C4-2B (cell line): ENCODE results near the gene DGKI.

Experiments used
- H3K27ac ChIP-seq: fragments of 450-650 bp; 2 replicates; pipeline ENCODE4 v1.5.1; 2017
- ZFX ChIP-seq: fragments of 450-650 bp; IDR thresholded peaks from 2 replicates; pipeline ENCODE4 v1.6.1; 2017
- TF ChIP-seq, protein P1 (sequence below): fragments of 450-650 bp; conservative IDR thresholded peaks from 2 replicates; pipeline ENCODE4 v1.5.1; 2017; ENCODE audit warnings: mild to moderate bottlenecking

The DGKI gene

GRCh38 chr7:137343281-137343841, 503.4 kb downstream of the DGKI start, which contains the start of gene PTN:
PTN (minus strand) TSS chr7:137343733; CDS start chr7:137254973, 88,760 bp downstream.
- no peak for TF ChIP-seq ZFX
- TF ChIP-seq, protein P1, sequence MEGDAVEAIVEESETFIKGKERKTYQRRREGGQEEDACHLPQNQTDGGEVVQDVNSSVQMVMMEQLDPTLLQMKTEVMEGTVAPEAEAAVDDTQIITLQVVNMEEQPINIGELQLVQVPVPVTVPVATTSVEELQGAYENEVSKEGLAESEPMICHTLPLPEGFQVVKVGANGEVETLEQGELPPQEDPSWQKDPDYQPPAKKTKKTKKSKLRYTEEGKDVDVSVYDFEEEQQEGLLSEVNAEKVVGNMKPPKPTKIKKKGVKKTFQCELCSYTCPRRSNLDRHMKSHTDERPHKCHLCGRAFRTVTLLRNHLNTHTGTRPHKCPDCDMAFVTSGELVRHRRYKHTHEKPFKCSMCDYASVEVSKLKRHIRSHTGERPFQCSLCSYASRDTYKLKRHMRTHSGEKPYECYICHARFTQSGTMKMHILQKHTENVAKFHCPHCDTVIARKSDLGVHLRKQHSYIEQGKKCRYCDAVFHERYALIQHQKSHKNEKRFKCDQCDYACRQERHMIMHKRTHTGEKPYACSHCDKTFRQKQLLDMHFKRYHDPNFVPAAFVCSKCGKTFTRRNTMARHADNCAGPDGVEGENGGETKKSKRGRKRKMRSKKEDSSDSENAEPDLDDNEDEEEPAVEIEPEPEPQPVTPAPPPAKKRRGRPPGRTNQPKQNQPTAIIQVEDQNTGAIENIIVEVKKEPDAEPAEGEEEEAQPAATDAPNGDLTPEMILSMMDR: no peak
- H3K27ac ChIP-seq: no peak within 1 kb of the TSS

DNA sequence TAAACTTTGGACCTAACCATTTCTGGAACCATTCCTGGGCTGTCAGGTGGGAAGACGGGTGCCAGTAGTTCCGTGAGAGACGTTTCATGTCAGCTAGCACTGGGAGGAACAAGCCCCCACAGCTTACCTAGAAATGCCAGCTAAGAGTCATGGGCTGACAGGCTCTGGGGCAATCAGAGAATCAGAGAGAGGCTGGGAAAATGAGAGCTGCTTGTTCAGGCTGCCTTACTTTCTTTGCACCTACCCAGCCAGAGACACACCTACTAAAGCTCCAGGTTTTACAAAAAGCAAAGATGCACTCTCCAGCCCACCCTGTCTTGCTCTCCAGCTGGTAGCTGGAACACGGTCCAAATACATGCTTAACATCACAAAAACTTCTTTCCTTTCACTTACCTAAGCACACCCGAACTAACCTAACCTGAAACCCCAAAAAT, 503.9 kb downstream of the DGKI start:
- TF ChIP-seq, protein P1: no peak
- TF ChIP-seq ZFX: no peak
- H3K27ac ChIP-seq: no peak overlapping the region

DNA sequence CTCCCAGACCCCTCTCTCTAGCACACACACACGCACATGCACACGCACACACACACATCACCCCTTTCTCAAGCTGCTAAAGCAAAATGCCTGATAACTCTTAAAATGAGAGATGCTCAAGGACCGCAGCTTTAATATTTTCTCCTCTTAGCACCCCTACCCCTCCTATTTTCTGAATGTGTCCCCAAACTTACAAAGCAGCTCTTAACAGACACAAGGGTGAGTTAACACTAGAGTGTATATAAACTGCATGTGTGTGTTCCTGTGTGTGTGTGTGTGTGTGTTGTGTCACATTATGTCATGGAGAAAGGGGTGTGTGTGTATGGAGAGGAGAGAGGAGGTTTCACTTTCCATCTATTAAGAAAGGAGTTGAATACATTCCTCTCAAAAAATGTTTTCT, 504.5 kb downstream of the DGKI start:
- no peak for TF ChIP-seq ZFX
- TF ChIP-seq, protein P1: no peak
- no peak overlapping the region for H3K27ac ChIP-seq

DNA sequence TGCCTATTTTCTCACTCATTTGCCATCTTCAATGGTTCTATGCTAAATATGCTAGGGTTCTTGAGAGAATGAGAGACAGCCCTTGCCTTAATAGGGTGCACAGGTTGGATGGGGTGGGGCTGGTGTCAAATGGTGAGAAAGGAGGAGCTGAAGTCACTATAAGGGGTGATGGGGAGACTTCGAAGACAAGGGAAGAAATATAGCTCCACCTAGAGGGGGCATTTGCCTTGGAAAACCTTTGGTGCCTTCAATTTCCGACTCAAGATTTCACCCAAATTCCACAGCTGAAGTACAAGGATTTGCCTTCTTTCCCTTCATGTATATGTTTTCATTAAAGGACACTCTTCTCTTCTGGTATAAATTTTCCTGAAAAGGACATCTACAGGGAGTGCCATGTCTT, 508.9 kb downstream of the DGKI start:
- TF ChIP-seq ZFX: no peak
- TF ChIP-seq, protein P1: peak; percentile 63

DNA sequence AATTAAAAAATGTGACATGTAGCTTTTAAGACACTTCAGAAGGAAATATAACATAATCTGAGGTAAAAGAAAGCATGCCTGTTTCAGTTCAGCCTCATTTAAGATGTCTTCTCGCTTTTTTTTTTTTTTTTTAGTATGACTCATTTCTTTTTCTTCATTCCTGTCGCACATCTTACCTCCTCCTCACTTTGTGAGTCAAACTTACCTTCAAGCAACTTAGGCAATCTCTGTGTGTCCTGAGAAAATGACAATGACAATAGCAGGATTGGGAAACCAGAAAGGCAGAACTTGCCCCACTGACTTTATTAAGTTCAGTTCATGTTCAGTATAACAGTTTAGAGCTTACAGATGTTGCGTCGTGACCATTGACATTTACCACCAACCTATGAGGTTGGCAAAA, 511.0 kb downstream of the DGKI start:
- H3K27ac ChIP-seq: no peak overlapping the region
- TF ChIP-seq ZFX: no peak
- TF ChIP-seq, protein P1: no peak

More for the DNA sequence above, 508.9 kb downstream of the DGKI start:
- H3K27ac ChIP-seq: no peak overlapping the region

- no peak for TF ChIP-seq ZFX
- TF ChIP-seq, protein P1: no peak
- peak overlapping the region; percentile 12; the same call in 1 of the 2 replicates for H3K27ac ChIP-seq
Measured at GRCh38 chr7:137331378-137331777, 515.4 kb downstream of the DGKI start.
